ENCODE measurements around the gene TUBGCP6.

TUBGCP6 gene

DNA sequence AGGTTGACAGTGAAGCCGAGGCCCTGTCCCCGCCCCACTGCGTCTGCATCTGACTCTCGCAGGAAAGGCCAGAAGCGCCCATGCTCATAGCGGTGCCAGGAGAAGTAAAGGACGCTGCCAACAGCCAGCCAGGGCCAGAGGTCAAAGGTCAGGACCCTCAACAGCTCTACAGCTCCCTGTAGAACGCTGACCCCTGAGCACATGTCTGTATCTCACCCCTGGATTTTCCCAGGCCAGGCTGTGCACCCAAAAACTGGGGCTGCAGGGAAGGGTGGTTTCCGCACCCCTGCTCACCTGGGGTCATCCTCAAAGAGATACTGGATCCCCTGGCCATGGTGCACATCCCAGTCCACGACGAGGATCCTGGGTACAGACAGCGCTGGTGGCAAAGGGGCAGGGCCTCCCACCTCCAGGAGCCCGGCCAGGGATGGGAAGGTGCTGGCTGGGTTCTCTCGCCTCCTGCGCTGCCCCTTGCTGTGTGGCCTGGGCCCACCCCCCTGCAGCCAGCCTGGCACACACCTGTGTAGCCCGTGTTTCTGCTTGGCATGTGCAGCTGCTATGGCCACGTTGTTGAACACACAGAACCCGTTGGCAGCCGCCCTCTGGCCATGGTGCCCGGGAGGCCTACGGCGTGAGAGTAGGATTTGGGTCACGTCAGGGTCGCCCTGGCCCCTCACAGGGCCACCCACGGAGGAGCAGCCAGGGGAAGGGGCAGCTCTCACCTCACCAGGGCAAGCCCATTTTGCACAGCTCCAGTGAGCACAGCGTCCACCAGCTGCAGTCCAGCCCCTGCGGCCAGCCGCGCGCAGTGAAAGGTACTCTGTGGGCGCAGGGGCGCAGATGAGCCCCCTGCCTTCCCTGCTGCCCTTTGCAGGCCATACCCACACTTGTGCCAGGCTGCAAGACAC, 4.8 kb upstream of the TUBGCP6 start:
- peak overlapping the region; percentile 81 for H3K4me3 ChIP-seq (ENCODE audit: low read depth, low read length)

DNA sequence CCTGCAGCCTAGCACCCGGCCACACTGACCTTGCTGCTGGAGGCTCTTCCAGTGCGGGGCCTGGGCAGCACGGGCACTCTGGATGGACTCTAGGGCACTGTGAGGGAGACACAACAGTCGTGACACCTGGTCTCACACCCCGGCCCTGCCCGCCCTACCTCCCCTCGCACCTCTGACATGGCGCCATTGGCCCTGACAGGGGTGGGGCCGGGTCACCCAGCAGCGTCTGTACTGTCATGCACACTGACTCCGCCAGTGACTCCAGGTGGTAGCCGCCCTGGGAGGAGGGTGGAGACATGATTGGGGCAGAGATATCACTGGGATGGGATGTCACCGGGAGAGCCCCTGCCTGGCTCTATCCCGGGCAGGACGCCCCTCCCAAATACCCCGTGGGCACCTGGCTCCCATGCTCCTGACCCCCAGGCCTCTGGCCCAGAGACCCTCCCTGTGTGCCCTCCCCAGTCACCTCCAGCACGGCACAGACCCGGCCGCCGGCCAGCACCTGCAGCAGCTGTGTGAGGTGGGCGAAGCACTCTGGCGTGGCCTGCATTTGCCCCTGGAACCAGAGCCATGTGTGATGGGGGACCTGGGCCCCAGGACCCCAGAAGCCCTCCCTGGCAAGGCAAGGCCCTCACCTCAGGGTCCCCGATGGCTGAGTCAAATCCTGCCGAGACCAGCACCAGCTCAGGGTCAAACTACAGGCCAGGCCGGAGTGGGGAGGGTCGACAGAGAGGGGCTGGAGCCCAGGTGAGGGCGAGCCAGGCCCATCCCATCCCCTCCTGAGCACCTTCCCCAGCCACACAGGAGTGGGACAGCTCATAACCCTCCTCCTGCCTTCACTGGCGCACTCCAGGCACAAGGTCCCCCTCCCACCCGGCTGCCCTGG, 3.6 kb upstream of the TUBGCP6 start:
- no peak for DNase-seq (ENCODE audit: low read depth)
- no peak overlapping the region for H3K4me3 ChIP-seq (ENCODE audit: low read depth, low read length)
- TF ChIP-seq, protein P1, sequence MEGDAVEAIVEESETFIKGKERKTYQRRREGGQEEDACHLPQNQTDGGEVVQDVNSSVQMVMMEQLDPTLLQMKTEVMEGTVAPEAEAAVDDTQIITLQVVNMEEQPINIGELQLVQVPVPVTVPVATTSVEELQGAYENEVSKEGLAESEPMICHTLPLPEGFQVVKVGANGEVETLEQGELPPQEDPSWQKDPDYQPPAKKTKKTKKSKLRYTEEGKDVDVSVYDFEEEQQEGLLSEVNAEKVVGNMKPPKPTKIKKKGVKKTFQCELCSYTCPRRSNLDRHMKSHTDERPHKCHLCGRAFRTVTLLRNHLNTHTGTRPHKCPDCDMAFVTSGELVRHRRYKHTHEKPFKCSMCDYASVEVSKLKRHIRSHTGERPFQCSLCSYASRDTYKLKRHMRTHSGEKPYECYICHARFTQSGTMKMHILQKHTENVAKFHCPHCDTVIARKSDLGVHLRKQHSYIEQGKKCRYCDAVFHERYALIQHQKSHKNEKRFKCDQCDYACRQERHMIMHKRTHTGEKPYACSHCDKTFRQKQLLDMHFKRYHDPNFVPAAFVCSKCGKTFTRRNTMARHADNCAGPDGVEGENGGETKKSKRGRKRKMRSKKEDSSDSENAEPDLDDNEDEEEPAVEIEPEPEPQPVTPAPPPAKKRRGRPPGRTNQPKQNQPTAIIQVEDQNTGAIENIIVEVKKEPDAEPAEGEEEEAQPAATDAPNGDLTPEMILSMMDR (conservative IDR thresholded peaks at IDR 0.05; ENCODE audit: low read depth, low read length) = no peak

More for the DNA sequence above, 4.8 kb upstream of the TUBGCP6 start:
- TF ChIP-seq, protein P1 (conservative IDR thresholded peaks at IDR 0.05; ENCODE audit: low read depth, low read length) = no peak
- DNase-seq (ENCODE audit: low read depth) = no peak

DNA sequence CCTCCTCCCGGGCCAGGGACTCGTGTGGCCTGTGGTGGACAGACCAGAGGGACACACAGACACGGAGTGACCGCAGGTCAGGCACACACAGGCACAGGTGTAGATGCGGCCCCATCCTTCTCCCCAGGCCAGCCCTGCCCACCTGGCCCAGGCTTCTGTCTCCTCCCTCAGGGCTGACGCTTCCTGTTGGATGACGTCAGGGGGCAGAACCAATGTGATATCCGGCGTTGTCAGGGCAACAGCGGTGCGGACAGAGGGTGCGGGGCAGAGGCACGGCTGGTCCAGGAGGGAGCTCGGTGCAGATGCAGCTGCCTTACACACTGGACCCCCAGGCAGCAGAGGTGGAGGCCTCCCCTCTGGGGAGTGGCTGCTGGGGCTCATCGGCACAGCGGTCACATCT, 2.9 kb upstream of the TUBGCP6 start:
- TF ChIP-seq, protein P1 (conservative IDR thresholded peaks at IDR 0.05; ENCODE audit: low read depth, low read length) = no peak
- H3K4me3 ChIP-seq (ENCODE audit: low read depth, low read length) = no peak overlapping the region
- DNase-seq (ENCODE audit: low read depth) = peak; percentile 80

DNA sequence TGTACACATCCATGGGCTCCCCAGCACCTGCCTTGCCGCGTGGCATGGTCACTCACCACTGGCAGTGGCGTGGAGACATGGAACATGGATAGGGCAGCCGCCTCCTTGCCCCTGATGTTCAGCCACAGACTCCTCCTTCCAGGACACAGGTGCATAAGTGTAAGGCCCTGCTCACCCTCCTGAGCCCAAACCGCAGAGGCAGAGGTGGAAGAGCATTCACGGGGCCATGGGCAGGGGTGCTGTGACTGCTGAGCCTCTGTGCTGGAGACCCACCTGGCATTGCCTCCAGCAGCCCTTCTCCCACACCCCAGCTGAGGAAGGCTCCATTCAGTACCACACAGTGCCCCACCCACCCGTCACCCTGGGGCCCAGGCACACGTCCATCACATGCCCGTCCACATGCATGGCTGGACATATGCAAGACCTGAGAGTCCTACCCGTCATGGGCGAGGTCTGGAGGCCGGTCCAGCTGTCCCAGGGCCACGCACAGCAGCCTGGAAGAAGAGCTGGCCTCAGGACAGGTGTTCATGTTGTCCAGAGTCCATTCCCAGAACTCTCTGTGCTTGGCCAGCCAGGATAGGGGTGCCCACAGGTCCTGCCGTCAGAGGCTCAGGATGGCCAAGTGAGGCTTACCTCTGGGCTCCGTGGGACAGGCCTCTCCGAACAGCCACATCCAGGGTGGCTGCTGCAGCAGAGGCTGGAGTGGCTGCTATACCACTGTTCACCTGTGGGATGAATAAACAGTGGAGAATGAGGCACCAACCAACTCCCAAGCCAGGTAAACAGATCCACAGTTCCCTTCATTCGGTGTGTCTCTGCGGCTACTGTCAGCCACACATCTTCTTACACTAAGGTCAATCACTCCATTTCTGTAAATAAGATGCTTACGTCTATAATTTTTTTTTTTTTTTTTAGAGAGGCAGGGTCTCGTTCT, 1.7 kb upstream of the TUBGCP6 start:
- TF ChIP-seq, protein P1 (conservative IDR thresholded peaks at IDR 0.05; ENCODE audit: low read depth, low read length) = no peak
- no peak for DNase-seq (ENCODE audit: low read depth)
- no peak overlapping the region for H3K4me3 ChIP-seq (ENCODE audit: low read depth, low read length)

DNA sequence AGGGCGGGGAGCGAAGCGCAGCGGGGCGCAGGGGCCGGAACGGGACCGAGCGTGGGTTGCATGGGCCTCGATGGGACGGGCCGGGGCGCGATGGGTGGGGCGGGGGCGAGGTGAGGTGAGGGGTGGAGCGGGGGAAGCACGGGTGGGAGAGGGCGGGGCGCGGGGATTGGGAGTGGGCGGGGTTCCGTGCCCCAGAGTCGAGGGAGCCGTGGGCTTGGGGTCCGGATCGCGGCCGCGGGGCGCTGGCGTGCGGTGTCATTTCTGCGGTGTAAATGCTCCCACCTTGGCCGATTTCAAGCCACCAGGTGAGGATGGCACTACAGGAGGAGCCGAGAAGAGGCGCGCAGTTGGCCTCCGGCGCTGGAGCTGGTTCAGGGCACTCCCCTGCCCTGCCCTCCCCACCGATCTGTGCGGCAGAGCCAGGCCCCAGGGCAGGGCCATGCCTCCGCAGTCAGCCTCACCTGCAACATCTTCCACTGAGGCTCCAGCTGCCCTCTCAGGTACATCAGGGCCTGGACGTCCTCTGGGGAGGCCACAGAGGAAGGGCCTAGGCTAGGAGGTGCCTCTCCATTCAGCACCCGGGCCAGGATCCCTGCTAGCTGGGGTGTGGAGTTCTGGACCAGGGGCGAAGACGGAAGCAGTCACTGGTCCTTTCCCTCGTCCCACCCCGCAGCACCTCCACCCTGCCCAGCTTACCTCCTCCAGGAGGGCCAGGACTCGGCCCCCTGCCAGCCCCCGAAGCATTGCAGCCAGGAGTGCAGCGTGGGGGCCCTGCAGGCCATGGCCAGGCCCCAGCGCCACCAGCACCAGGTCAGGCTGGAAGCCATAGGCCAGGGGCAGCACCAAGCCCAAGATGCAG, 620 bp upstream of the TUBGCP6 start:
- H3K4me3 ChIP-seq (ENCODE audit: low read depth, low read length) = peak overlapping the region; percentile 99
- no peak for DNase-seq (ENCODE audit: low read depth)
- TF ChIP-seq, protein P1 (conservative IDR thresholded peaks at IDR 0.05; ENCODE audit: low read depth, low read length) = no peak
